MCF 10A (cell line): ENCODE data around the gene E2F8. TPM values are rescaled to one million over a fixed set of nuclear protein-coding genes. Genes with fewer than 3 reads are reported as not detected.

ENCODE experiments used
- BruUV-seq: library from RNA; stranded (reverse); fragments of 400-500 nt; replicated peaks from 2 replicates; lab custom pipeline; 2021; lab: Mats Ljungman, UMichigan
- CTCF ChIA-PET: fragments of 300-600 bp; sonication (Branson Sonifier 250); formaldehyde crosslinking; extraction: SDS; loops from one replicate; lab custom pipeline; 2021; ENCODE audit warnings: antibody characterized with exemption, inconsistent platforms; lab: Yijun Ruan, JAX
- POLR2A ChIA-PET: fragments of 300-600, 350-650 bp; sonication (Branson Sonifier 250); formaldehyde crosslinking; extraction: SDS; loops from one replicate; lab custom pipeline; 2020; ENCODE audit warnings: antibody characterized with exemption, inconsistent platforms; lab: Yijun Ruan, JAX
- DNase-seq: peaks from one replicate; pipeline ENCODE4 v3.0.0-alpha.2; 2018; ENCODE audit not compliant: unreplicated experiment
- H3K27ac Mint-ChIP-seq: one replicate; pipeline ENCODE4 v1.8.0; 2022; ENCODE audit warnings: mild to moderate bottlenecking, low read depth, mixed read lengths; ENCODE audit not compliant: unreplicated experiment
- H3K27me3 Mint-ChIP-seq: one replicate; pipeline ENCODE4 v1.8.0; 2022; ENCODE audit warnings: mixed read lengths; ENCODE audit not compliant: insufficient read depth, unreplicated experiment
- H3K36me3 Mint-ChIP-seq: one replicate; pipeline ENCODE4 v1.8.0; 2022; ENCODE audit warnings: mild to moderate bottlenecking, moderate library complexity, mixed read lengths; ENCODE audit not compliant: insufficient read depth, unreplicated experiment
- H3K4me1 Mint-ChIP-seq: one replicate; pipeline ENCODE4 v1.8.0; 2022; ENCODE audit warnings: mixed read lengths; ENCODE audit not compliant: insufficient read depth, unreplicated experiment
- H3K4me3 Mint-ChIP-seq: one replicate; pipeline ENCODE4 v1.8.0; 2022; ENCODE audit warnings: mild to moderate bottlenecking, moderate library complexity, mixed read lengths; ENCODE audit not compliant: unreplicated experiment
- H3K9me3 Mint-ChIP-seq: one replicate; pipeline ENCODE4 v1.8.0; 2022; ENCODE audit warnings: mixed read lengths; ENCODE audit not compliant: unreplicated experiment
- intact Hi-C: fragments of 100-400 bp; cut with micrococcal nuclease; formaldehyde crosslinking; loops from 2 replicates; pipeline ENCODE4 v1.14.1; 2022
- total RNA-seq: library from RNA; stranded (reverse); gene quantifications from 2 replicates; pipeline ENCODE4 v1.2.3, GENCODE V29; 2022
- TF ChIP-seq, protein P1 (sequence below): fragments of 200-600 bp; IDR thresholded peaks from one replicate; pipeline ENCODE4 v1.8.0; 2022; ENCODE audit warnings: antibody characterized with exemption, mild to moderate bottlenecking; ENCODE audit not compliant: unreplicated experiment

The E2F8 gene
- total RNA-seq, 1 experiment from 2014 or later = 1.2 TPM

DNA sequence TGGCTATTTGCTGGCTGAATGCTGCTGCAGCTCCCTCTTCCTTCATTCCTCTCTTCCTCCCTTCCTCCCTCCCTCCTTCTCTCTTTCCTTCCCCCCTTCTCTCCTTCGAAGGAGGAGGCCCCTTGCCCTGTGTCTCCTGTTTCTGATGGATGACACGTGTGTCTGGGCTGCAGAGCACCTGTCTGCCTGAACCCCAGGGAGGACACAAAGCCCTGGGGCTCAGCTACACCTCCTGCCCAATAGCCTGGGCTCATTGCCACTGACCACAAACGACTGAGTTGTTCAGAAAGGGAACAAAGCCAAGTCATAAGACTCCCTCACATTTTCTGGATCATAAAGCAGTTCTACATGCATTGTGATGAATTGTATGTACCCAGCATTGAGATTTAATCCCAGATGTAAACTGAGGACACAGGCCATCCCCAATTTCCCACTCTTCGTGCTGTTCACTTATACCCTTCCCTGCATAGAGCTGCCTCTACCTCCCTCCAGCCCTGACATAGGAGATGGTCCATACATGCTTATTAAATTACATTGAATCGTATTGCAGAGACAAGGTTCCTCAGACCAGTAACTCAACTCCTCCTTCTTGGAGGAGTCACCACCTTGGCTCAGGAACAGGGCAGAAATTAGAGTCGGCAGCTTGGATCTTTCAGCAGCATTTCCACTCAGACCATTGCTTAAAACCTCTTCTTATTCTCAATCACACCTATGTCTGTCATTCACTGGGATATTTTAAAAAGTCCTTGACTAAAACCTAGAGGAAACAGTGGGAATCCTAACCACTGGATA, 40.1 kb downstream of the E2F8 start:
- Mint-ChIP-seq H3K9me3 (no peaks in the 10 kb centered on the region), H3K4me1 (peaks cover 14% of the 10 kb centered on the region), H3K4me3 (no peak overlapping the region), H3K36me3 (no peaks in the 10 kb centered on the region), H3K27me3 (peaks cover 37% of the 10 kb centered on the region), H3K27ac (no peak overlapping the region)
- no TSS peak for BruUV-seq
- peak; percentile 89 for DNase-seq
- TF ChIP-seq, protein P1, sequence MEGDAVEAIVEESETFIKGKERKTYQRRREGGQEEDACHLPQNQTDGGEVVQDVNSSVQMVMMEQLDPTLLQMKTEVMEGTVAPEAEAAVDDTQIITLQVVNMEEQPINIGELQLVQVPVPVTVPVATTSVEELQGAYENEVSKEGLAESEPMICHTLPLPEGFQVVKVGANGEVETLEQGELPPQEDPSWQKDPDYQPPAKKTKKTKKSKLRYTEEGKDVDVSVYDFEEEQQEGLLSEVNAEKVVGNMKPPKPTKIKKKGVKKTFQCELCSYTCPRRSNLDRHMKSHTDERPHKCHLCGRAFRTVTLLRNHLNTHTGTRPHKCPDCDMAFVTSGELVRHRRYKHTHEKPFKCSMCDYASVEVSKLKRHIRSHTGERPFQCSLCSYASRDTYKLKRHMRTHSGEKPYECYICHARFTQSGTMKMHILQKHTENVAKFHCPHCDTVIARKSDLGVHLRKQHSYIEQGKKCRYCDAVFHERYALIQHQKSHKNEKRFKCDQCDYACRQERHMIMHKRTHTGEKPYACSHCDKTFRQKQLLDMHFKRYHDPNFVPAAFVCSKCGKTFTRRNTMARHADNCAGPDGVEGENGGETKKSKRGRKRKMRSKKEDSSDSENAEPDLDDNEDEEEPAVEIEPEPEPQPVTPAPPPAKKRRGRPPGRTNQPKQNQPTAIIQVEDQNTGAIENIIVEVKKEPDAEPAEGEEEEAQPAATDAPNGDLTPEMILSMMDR = no peak
- intact Hi-C loops = no loop called here
- CTCF ChIA-PET = interaction anchor here (0.6 to 1.3 kb wide), 4 partner anchors 19 to 1064 kb away, joined by 3 to 4 read pairs (median 4); no protein-coding TSS in a partner anchor
- POLR2A ChIA-PET = interaction anchor here (0.6 to 1.4 kb wide), 5 partner anchors 14 to 1444 kb away, joined by 3 to 4 read pairs (median 3); no protein-coding TSS in a partner anchor

DNA sequence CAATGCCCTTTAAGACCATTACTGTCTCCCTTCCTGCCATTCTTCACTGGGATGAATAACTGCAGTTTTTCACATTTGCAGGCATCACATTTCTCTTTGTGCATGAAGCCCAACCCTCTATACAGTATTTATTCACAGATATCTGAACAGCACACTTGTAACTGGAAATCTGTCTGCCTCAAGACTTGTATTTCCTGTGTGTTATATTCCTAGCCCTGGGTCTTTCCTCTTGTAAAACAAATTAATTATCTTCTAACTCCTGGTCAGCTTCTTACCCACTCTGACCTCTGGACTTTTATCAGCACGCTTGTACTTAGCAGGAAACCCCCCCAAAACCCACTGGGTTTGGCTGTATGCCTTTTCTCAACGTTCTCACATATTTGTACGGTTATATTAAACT, 41.0 kb downstream of the E2F8 start:
- no peak overlapping the region for H3K27ac Mint-ChIP-seq
- intact Hi-C loops = no loop called here
- no peak overlapping the region for H3K4me3 Mint-ChIP-seq
- BruUV-seq = no TSS peak
- DNase-seq = no peak
- ChIA-PET CTCF (interaction anchor here (1.3 to 1.7 kb wide), 3 partner anchors 10 to 128 kb away, joined by 3 to 12 read pairs (median 4); no protein-coding TSS in a partner anchor), POLR2A (interaction anchor here (0.8 to 1.5 kb wide), 2 partner anchors 24 to 66 kb away, joined by 3 to 4 read pairs; no protein-coding TSS in a partner anchor)
- peaks cover 28% of the 10 kb centered on the region for H3K27me3 Mint-ChIP-seq
- TF ChIP-seq, protein P1 = no peak
- peaks cover 14% of the 10 kb centered on the region for H3K4me1 Mint-ChIP-seq
- no peaks in the 10 kb centered on the region for H3K9me3 Mint-ChIP-seq
- no peaks in the 10 kb centered on the region for H3K36me3 Mint-ChIP-seq

DNA sequence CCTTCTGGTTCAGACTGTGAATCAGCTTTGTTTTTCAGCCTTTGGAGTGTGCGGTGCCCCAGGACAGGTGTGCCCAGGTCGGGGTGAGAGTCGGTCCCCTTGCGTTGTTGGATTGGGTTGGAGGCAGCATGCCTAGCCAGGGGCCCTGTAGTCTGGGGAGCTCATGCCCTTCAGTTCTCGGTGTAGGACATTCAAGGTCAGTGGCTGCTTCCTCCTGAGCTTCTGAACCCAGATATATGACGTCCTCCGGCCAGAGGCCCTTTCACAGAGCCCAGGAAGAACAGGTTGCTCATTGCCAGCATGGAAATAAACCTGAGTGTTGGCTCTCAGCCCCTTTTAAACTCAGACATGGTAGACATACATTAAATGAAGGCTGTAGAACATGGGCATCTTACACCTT, 41.7 kb downstream of the E2F8 start:
- DNase-seq = no peak
- CTCF ChIA-PET = interaction anchor here (0.9 to 1.7 kb wide), 3 partner anchors 9 to 128 kb away, joined by 3 to 12 read pairs (median 4); no protein-coding TSS in a partner anchor
- TF ChIP-seq, protein P1 = no peak
- Mint-ChIP-seq H3K9me3 (no peaks in the 10 kb centered on the region), H3K4me1 (peaks cover 14% of the 10 kb centered on the region), H3K27ac (no peak overlapping the region), H3K36me3 (no peaks in the 10 kb centered on the region), H3K27me3 (peaks cover 28% of the 10 kb centered on the region), H3K4me3 (no peak overlapping the region)
- no TSS peak for BruUV-seq
- intact Hi-C loops = no loop called here
- POLR2A ChIA-PET = interaction anchor here (0.6 to 1.5 kb wide), 2 partner anchors 25 to 320 kb away, joined by 3 to 4 read pairs; no protein-coding TSS in a partner anchor

DNA sequence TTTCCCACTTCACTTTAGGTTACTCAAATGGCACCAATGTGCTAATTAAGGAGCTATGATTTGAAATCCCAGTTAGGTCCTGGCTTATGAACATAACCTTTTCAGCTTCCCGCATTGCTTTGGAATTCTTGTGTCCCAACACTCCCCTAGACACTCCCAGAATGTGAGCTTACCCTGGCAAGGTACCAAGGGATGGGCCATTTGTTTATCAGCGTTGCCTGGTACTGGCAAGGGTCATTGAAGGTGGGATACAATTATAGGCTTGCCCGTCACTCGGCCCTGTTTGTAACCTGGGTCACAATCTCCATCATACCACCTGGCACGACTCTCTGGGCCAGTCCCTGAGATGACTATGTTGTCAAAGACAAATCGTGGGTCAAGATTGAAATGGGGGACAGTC, 44.3 kb downstream of the E2F8 start:
- DNase-seq = peak; percentile 22
- TF ChIP-seq, protein P1 = no peak
- H3K36me3 Mint-ChIP-seq = no peaks in the 10 kb centered on the region
- H3K9me3 Mint-ChIP-seq = no peaks in the 10 kb centered on the region
- no peak overlapping the region for H3K4me3 Mint-ChIP-seq
- H3K27me3 Mint-ChIP-seq = peaks cover 28% of the 10 kb centered on the region
- ChIA-PET POLR2A (interaction anchor here (1.1 kb wide), 1 partner anchor 17 kb away, joined by 3 read pairs; no protein-coding TSS in a partner anchor), CTCF (interaction anchor here (0.6 kb wide), 1 partner anchor 81 kb away, joined by 3 read pairs; no protein-coding TSS in a partner anchor)
- BruUV-seq = no TSS peak
- intact Hi-C loops = no loop called here
- H3K27ac Mint-ChIP-seq = no peak overlapping the region
- H3K4me1 Mint-ChIP-seq = peaks cover 14% of the 10 kb centered on the region
